ENCODE results near the gene CADPS2. TPM values are rescaled to one million over a fixed set of nuclear protein-coding genes. Genes with fewer than 3 reads are reported as not detected.
A peak's percentile ranks its signal among the peaks of the same experiment; 100 is the strongest.

CADPS2 gene
- total and polyA plus RNA-seq, 2 of the 8 experiments (the other 6 are each of a cell fraction or from before 2014, with no cell fraction given), result 8.9 to 22.3 TPM

- Histone ChIP-seq H3K18ac (ENCODE audit: extremely low read depth, low read length) (0 out of 2 replicates have a peak overlapping the region, but pooled peaks have one; percentile 9), H3K79me1 (ENCODE audit: low read depth, low read length) (no peaks in the 10 kb centered on the region), H2AK5ac (ENCODE audit: low read depth, low read length) (no peak overlapping the region), H3K27me3 (replicated peaks in 1 of 4; ENCODE audit: control insufficient read depth in 3 of 4, extremely low read depth in 1 of 4, insufficient read depth in 3 of 4, low read length in 3 of 4) (peaks cover 0 to 2% (median 0%) of the 10 kb centered on the region in 4 experiments; a peak in 1 of 7 replicates), H3K14ac (ENCODE audit: insufficient read length) (no peak overlapping the region), H3K4me1 (replicated peaks in 1 of 4; ENCODE audit: control insufficient read depth in 3 of 4, insufficient read depth in 4 of 4, low read length in 3 of 4) (peaks cover 0 to 31% (median 13%) of the 10 kb centered on the region in 4 experiments; a peak in 6 of 7 replicates), H4K8ac (ENCODE audit: extremely low read depth, insufficient read depth, low read length) (no peak overlapping the region), H3K4me2 (ENCODE audit: insufficient read depth in 1 of 2, low read depth in 2 of 2, low read length in 2 of 2) (peak overlapping the region; percentile 64 to 65), H3K79me2 (ENCODE audit: control insufficient read depth in 1 of 2, insufficient read depth in 2 of 2, low read length in 2 of 2) (no peaks in the 10 kb centered on the region), H3K36me3 (ENCODE audit: control insufficient read depth in 2 of 4, insufficient read depth in 4 of 4, low read length in 3 of 4) (no peaks in the 10 kb centered on the region), H2BK5ac (ENCODE audit: low read depth, low read length) (peak overlapping the region; percentile 28; the same call in 1 of the 2 replicates), H2BK120ac (replicated peaks; ENCODE audit: low read depth, low read length) (no peak overlapping the region), H3K4ac (replicated peaks; ENCODE audit: insufficient read length, low read depth, low read length) (peak overlapping the region; percentile 2), H3K27ac (ENCODE audit: low read depth, low read length) (peak overlapping the region; percentile 43; the same call in 1 of the 2 replicates), H2BK20ac (ENCODE audit: low read length) (peak overlapping the region; percentile 24; the same call in 1 of the 2 replicates), H3K9me3 (ENCODE audit: insufficient read depth in 2 of 2, low read depth in 1 of 2, low read length in 1 of 2) (no peaks in the 10 kb centered on the region), H2BK15ac (ENCODE audit: low read length) (no peak overlapping the region), H4K91ac (replicated peaks; ENCODE audit: insufficient read length, low read length) (no peak overlapping the region), H2BK12ac (ENCODE audit: low read depth, low read length) (0 out of 2 replicates have a peak overlapping the region, but pooled peaks have one; percentile 3), H3K23me2 (ENCODE audit: low read depth, low read length) (peaks cover 2% of the 10 kb centered on the region; the same call in 1 of the 2 replicates), H2AFZ (ENCODE audit: low read length) (no peak overlapping the region), H3K9ac (replicated peaks in 1 of 4; ENCODE audit: extremely low read depth in 1 of 4, low read depth in 3 of 4, low read length in 3 of 4) (no peak overlapping the region), H3K4me3 (ENCODE audit: extremely low read depth in 1 of 4, insufficient read depth in 2 of 4, low read depth in 3 of 4, low read length in 4 of 4) (peak overlapping the region; percentile 2 to 45 (median 8); a peak in 4 of 8 replicates), H3K23ac (ENCODE audit: insufficient read length) (no peak overlapping the region), H4K20me1 (replicated peaks in 1 of 2; ENCODE audit: control insufficient read depth in 1 of 2, insufficient read depth in 2 of 2, low read length in 2 of 2) (no peaks in the 10 kb centered on the region), H3K56ac (replicated peaks; ENCODE audit: insufficient read length, low read depth, low read length) (no peak overlapping the region), H4K5ac (ENCODE audit: insufficient read length, low read depth, low read length) (peak overlapping the region; percentile 75)
- 0% methylated on average over 3 of the region's 3 CpGs; no CpG with 5 or more reads in 1 of the 2 experiments for WGBS, 2 experiments (ENCODE audit: extremely low coverage in 1 of 2, insufficient coverage in 1 of 2, insufficient read length in 1 of 2, insufficient replicate concordance in 2 of 2, low coverage in 1 of 2, low lambda C conversion rate in 2 of 2, missing lambda C conversion rate in 1 of 2)
- TF ChIP-seq TBP (IDR thresholded peaks at IDR 0.05; ENCODE audit: low read depth, low read length) (no peak), RNF2 (IDR thresholded peaks at IDR 0.05; ENCODE audit: borderline replicate concordance, low read depth, low read length, missing control alignments, poor library complexity, severe bottlenecking) (no peak), SP1 (IDR thresholded peaks at IDR 0.05; ENCODE audit: low read depth, low read length) (no peak), SAP30 (IDR thresholded peaks at IDR 0.05; ENCODE audit: insufficient read depth, insufficient replicate concordance, low read length) (no peak), CTBP2 (IDR thresholded peaks at IDR 0.05; ENCODE audit: borderline replicate concordance, insufficient read depth, insufficient read length, low read length) (no peak), EP300 (IDR thresholded peaks at IDR 0.05; ENCODE audit: borderline replicate concordance in 1 of 2, low read depth in 2 of 2, low read length in 2 of 2) (no peak), SIRT6 (IDR thresholded peaks at IDR 0.05; ENCODE audit: low read length) (no peak)
- ChIA-PET POLR2A (ENCODE audit: partially characterized antibody) (interaction anchor here (1.2 to 1.3 kb wide), 2 partner anchors 13 to 305 kb away, joined by 3 read pairs; no protein-coding TSS in a partner anchor), CTCF (ENCODE audit: partially characterized antibody) (interaction anchor here (0.6 to 1.3 kb wide), 2 partner anchors 42 to 218 kb away, joined by 3 to 4 read pairs; no protein-coding TSS in a partner anchor)
- DNase-seq (ENCODE audit: low read depth in 1 of 2, low spot score in 2 of 2) (no peak), FAIRE-seq (peak; percentile 69)
These were observed 448.3 kb downstream of the CADPS2 start for GRCh38 chr7:122438006-122438405.

Data from H1 (cell line).